A549 treated with AZD9567 at 1 μM for 4 hours (cell line): ENCODE results near the gene DNAJC15. TPM values are rescaled to one million over a fixed set of nuclear protein-coding genes. Genes with fewer than 3 reads are reported as not detected.

Experiments
- total RNA-seq: library from RNA; stranded (reverse); fragments of 200-300 nt; extraction: Qiagen RNA extraction; gene quantifications from 5 replicates; pipeline ENCODE4 v1.2.3, GENCODE V29; 2022; ENCODE audit not compliant: insufficient read depth

Gene DNAJC15
- 0.06 to 0.09 TPM (median 0.06 TPM) in 4 of 5 replicates, not detected in the other for total RNA-seq

GRCh38 chr13:43023289-43023963, at the start of gene DNAJC15:
Gene DNAJC15, plus strand, starts transcription at chr13:43023586. Its CDS starts 41 bp downstream, at chr13:43023627.

GRCh38 chr13:42991898-42992763, 31.3 kb upstream of the DNAJC15 start, which contains the start of gene EPSTI1:
Gene EPSTI1, minus strand, starts transcription at chr13:42992241. Its CDS starts 76 bp downstream, at chr13:42992165.

Other genes starting within 250 kb of the DNAJC15 start
- gene FAM216B, start 242.0 kb upstream of the DNAJC15 start, total RNA-seq, result not detected in 5 replicates
- gene EPSTI1, start 31.3 kb upstream of the DNAJC15 start, total RNA-seq, result 0.05 to 0.32 TPM (median 0.26 TPM) in 4 of 5 replicates, not detected in the other